ENCODE results near the gene AK4.

GRCh38 chr1:65146908-65147423, 1.0 kb upstream of the AK4 start:
- TF ChIP-seq CTCF (optimal IDR thresholded peaks at IDR 0.05 in 1 of 3, IDR thresholded peaks at IDR 0.05 in 1 of 3, conservative IDR thresholded peaks at IDR 0.05 in 1 of 3; ENCODE audit: extremely low read depth in 1 of 3, insufficient read depth in 2 of 3, low read length in 3 of 3) (no peak), EZH2 (IDR thresholded peaks at IDR 0.05; ENCODE audit: low read length) (no peak)

Measured in keratinocyte (primary cell).